Stimulated activated CD8-positive, alpha-beta memory T cell treated with anti-CD3 and anti-CD28 coated beads, Interleukin-4, amount 100 ng/mL, for 48 hours (primary cell): ENCODE data around the gene SYNCRIP.
"Not testable (repeated sequence)": the region's sequence is repeated elsewhere in the genome, so short reads cannot be mapped to it uniquely, and the experiment has no call there.

Source experiments
- DNase-seq: peaks from one replicate; pipeline ENCODE4 v3.0.0-alpha.2; 2020

Gene SYNCRIP

DNA sequence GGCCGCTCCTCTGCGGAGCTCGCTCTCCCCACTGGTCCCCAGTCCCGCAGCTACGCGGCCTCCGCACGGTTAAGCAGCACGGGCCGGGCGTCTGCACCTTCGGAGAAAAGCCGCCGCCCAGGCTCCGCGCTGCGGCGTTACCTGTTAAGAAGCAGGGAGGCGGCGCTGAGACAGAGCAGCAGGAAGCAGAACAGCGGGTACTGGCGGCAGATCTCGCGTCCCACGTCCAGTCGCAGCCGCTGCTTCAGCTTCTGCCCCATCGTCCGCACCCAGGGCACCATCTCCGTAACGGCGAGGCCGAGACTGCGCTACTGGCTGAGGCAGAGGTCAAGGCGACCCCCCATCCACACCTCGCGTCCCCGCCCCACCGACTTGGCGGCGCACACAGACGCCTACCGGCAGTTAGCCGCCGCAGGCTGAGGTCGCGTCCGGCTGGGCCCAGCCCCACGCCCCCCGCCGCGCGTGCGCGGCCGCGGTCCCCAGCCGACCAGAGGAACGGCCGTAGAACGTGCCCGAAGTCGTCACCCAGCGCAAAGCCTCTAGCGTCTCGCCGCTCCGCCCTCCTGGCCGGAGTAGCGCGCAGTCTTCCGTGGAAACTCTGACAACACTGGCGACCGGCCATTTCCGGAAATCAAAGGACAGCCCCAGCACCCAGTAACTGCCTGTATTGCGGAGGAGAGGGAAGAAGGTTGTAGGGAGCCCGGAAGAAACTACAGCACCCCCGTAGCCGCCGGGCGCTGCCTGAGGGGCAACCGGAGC lies 49.1 kb downstream of the SYNCRIP start, which contains the start of gene SNX14:
TSS of gene SNX14 (minus strand) at position 421 of the 759 bp plus-strand sequence. CDS start at position 281, 140 bp downstream.
- peak; percentile 88 for DNase-seq

- DNase-seq: no peak
Measured at GRCh38 chr6:85592033-85592432, 50.7 kb downstream of the SYNCRIP start.

DNA sequence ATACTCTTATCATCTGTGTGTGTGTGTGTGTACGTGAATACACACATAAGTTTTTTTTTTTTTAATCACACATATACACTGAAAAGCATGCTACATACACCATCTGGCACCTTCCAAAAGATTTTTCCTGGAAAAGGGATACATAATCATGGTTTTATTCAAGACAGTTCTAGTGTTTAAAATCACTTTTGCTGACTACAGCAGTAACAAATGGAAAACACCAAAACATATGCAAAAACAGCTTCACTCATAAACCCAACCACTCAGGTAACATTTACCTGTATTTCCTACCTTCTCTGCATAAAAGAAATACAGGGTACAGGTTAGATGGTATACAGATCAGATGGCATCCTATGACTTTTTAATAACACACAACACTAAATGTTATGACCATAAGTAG lies 51.5 kb downstream of the SYNCRIP start:
- DNase-seq: no peak

GRCh38 chr6:85585741-85586140 lies 56.9 kb downstream of the SYNCRIP start:
- DNase-seq: no peak

DNA sequence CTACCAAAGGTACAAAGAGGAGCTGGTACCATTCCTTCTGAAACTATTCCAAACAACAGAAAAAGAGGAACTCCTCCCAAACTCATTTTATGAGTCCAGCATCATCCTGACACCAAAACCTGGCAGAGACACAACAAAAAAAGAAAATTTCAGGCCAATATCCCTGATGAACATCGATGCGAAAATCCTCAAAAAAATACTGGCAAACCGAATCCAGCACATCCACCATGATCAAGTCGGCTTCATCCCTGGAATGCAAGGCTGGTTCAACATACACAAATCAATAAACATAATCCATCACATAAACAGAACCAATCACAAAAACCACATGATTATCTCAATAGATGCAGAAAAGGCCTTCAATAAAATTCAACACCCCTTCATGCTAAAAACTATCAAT lies 59.9 kb downstream of the SYNCRIP start:
- DNase-seq: not testable (repeated sequence)

- no peak for DNase-seq
Measured at GRCh38 chr6:85581572-85581971, 61.1 kb downstream of the SYNCRIP start.

DNA sequence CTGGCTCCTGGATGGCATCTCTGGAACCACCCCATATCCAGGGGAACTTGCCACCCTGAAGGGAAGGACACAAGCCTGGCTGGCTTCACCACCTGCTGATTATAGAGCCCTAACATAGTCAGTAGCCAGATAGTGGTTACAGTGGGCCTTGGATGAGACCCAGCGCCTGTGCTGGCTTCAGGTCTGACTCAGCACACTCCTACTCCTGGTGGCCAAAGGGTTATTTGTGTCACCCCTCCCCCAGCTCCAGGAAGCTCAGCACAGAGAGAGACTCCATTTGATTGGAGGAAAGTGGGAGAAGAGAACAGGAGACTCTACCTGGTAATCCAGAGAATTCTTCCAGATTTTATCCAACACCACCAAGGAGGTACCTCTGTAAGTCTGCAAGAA lies 61.8 kb downstream of the SYNCRIP start:
- DNase-seq: no peak

GRCh38 chr6:85580118-85580877 lies 62.4 kb downstream of the SYNCRIP start:
- no peak for DNase-seq

- DNase-seq: no peak
Measured at GRCh38 chr6:85579581-85579980, 63.1 kb downstream of the SYNCRIP start.

DNA sequence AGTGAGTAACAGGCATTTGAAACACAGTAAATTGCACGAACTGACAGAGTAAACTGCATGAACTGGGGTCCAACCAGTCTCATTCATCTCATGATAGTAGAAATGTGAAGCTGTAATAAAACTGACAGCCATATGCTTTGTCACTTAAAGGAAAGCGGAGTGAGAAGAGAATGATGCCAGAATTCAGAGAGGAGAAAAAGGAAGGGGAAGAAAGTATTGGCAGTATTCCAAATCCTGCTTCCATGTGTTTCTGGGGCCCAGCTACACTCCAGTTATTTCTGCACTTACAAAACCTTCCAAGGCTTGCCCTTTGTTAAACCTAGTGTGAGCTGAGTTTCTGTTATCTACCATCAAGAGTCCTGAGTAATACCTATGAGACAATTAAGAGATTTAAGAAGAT lies 66.2 kb downstream of the SYNCRIP start:
- no peak for DNase-seq

- no peak for DNase-seq
Measured at GRCh38 chr6:85574932-85575598, 67.6 kb downstream of the SYNCRIP start.

- DNase-seq: no peak
Measured at GRCh38 chr6:85569323-85569722, 73.4 kb downstream of the SYNCRIP start.

DNA sequence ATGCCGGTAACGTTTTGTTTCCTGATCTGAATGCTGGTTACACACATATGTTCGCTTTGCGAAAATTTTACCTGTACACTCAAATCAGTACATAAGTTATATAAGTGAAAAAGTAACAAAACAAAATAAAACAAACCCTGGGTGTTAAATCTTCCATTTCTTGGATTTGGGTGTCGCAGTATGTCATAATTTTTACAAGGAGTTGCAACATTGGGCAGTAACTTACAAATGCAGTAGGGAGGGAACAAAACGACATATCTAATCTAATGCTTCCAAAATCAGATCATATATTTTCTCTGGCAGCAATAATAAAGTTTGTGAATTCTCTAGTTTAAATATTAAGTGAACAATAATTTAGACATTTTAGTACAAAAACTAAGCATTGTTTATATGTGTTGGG lies 74.3 kb downstream of the SYNCRIP start:
- DNase-seq: no peak

DNA sequence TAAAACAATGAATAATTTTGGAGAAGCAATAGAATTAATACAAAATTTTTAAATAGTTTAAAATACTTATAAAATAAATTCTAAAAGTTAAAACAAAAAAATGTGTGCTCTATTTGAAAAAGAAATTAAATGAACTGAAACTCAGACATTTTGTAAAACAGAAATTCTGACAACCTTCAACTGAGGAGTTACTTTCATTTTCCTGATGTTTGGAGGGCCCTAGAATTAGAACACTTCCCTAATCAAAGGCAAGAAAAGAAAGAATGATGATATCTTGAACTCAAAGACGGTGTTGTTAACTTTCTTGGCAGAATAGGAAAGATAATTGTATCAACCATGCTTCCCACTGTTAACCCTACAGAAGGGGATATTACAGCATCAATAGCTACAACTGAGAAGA lies 77.0 kb downstream of the SYNCRIP start:
- no peak for DNase-seq

DNA sequence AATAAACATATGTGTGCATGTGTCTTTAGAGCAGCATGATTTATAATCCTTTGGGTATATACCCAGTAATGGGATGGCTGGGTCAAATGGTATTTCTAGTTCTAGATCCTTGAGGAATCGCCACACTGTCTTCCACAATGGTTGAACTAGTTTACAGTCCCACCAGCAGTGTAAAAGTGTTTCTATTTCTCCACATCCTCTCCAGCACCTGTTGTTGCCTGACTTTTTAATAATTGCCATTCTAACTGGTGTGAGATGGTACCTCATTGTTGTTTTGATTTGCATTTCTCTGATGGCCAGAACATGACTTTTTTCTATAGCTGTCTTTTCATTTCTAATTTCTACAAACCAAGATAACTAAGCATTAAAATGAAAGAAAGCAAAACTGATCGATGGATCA lies 78.5 kb downstream of the SYNCRIP start:
- DNase-seq: not testable (repeated sequence)
